Nephron (organoid): ENCODE measurements around the gene SETSIP.
"Not testable (repeated sequence)": the region's sequence is repeated elsewhere in the genome, so short reads cannot be mapped to it uniquely, and the experiment has no call there.

Experiments
- H3K27ac Mint-ChIP-seq, 3 experiments: 2 replicates each; pipeline ENCODE4 v1.8.0; 2020; ENCODE audit warnings: mixed read lengths in 3 of 3, mild to moderate bottlenecking in 2 of 3, moderate library complexity in 1 of 3
- H3K27me3 Mint-ChIP-seq: 2 replicates; pipeline ENCODE4 v1.8.0; 2021; ENCODE audit warnings: low read depth, mild to moderate bottlenecking, moderate library complexity, mixed read lengths
- H3K36me3 Mint-ChIP-seq: 2 replicates; pipeline ENCODE4 v1.8.0; 2020; ENCODE audit warnings: low read depth, mixed read lengths
- H3K4me1 Mint-ChIP-seq: 2 replicates; pipeline ENCODE4 v1.8.0; 2020; ENCODE audit warnings: mixed read lengths
- H3K4me3 Mint-ChIP-seq, 3 experiments: 2 replicates each; pipeline ENCODE4 v1.8.0; 2020; ENCODE audit warnings: mild to moderate bottlenecking in 3 of 3, mixed read lengths in 3 of 3, moderate library complexity in 2 of 3
- H3K9me3 Mint-ChIP-seq: 2 replicates; pipeline ENCODE4 v1.8.0; 2020; ENCODE audit warnings: mixed read lengths
- TF ChIP-seq, protein P1 (sequence below), 3 experiments: fragments of 200-600 bp; sonication (generic); IDR thresholded peaks; one replicate each; pipeline ENCODE4 v1.5.0; 2021; ENCODE audit warnings: antibody characterized with exemption in 3 of 3; ENCODE audit not compliant: unreplicated experiment in 3 of 3

The SETSIP gene

DNA sequence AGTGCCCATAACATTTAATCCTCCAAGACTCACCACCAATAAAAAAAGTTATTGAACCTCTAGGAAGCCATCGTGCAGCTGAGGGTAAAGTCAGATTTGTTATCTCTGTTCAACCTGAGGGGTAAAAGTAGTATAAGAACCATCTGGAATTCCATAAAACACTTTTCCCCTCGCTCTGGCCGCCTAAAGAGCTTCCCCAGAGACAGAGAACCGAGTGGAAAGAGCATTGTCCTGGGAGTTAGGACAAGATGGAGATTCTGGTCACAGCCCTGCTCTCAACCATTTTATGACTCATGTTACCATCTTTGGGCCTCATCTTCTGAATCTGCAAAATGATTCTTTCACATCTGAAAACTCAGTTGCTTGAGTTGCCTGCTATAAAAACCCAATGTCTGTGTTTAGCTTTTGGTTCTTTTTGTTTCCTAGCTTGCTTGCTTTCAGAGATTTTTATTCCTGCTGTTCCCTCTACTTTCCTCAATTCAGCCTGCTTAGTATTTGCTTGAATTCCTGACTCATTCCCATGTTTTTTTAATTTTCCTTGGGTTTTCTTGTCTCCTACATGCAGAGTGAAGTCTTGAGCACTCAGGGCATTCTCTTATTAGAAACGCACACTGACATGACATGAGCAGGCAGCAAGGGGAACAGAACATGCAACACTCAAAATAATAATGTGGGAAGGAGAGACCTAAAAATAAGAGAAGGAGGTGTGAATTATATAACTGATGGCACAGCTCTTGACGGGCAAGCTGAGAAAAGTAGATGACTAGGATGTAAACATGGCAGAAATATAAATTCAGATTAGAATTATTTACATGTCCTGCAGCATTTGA lies 43.7 kb downstream of the SETSIP start:
- Mint-ChIP-seq H3K27ac (no peak overlapping the region), H3K4me3 (peak overlapping the region; percentile 2 to 86 (median 37)), H3K36me3 (no peaks in the 10 kb centered on the region), H3K4me1 (peaks cover 5% of the 10 kb centered on the region), H3K9me3 (peaks cover 10% of the 10 kb centered on the region), H3K27me3 (peaks cover 23% of the 10 kb centered on the region)
- TF ChIP-seq, protein P1, sequence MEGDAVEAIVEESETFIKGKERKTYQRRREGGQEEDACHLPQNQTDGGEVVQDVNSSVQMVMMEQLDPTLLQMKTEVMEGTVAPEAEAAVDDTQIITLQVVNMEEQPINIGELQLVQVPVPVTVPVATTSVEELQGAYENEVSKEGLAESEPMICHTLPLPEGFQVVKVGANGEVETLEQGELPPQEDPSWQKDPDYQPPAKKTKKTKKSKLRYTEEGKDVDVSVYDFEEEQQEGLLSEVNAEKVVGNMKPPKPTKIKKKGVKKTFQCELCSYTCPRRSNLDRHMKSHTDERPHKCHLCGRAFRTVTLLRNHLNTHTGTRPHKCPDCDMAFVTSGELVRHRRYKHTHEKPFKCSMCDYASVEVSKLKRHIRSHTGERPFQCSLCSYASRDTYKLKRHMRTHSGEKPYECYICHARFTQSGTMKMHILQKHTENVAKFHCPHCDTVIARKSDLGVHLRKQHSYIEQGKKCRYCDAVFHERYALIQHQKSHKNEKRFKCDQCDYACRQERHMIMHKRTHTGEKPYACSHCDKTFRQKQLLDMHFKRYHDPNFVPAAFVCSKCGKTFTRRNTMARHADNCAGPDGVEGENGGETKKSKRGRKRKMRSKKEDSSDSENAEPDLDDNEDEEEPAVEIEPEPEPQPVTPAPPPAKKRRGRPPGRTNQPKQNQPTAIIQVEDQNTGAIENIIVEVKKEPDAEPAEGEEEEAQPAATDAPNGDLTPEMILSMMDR (IDR thresholded peaks at IDR 0.05; ENCODE audit: unreplicated experiment in 3 of 3), result no peak

DNA sequence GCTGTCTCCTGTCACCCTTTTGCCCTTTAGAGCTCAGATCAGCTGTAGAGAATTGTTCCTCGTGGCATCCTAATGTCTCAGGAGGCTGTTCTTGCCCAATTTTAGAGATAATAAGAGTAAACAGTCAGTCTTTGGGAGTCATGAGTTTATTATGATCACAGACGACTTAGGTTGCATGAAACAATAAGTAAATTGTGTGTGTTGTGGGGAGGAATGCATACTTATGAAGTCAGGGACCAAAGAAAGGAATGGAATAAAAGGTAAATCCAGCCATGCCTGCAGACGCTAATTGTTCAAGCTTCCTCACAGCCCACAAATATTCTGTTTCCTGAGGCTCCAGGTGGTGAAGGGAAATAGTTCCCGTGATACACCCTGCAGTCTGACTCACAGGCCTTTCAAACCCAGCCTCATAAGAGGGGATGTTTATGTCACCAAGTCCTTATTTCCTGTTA lies 44.5 kb downstream of the SETSIP start:
- Mint-ChIP-seq H3K9me3 (peaks cover 10% of the 10 kb centered on the region), H3K4me3 (peak overlapping the region; percentile 75 to 87 (median 86)), H3K4me1 (peaks cover 5% of the 10 kb centered on the region), H3K36me3 (no peaks in the 10 kb centered on the region), H3K27ac (peak overlapping the region in 2 of 3 experiments; percentile 37 to 42), H3K27me3 (peaks cover 23% of the 10 kb centered on the region)
- TF ChIP-seq, protein P1 (IDR thresholded peaks at IDR 0.05; ENCODE audit: unreplicated experiment in 3 of 3), result no peak

DNA sequence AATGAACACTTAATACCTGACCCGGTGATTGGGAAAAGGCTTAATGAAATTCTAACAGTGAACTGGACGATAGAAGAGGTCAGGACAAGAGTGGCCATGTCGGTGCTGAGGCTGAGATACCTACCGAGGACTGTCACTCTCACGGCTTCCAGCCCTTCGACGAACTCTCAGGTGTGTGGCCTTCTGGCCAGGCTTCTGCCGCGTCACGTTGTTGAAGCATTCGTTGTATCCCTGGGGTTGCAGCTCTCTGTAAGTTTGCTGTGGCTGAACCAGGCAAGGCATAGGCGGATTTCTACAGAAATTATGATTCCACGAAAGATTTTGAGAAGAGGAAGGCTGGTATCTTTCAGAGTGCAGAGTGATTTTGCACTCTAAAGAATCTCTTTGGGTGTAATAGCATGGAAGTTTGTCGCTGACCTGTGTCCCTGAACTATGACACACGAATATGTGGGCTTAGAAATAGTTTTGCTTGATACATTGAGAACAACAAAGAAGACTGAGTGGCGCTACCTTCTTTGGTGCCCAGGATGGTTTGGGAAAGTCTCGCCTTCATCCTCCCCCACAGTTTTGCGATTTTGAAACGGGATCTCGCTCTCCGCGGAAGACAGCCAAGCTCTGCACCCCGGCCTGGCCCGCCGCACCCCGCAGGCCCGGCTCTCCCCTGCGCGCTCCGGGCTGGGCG lies 45.8 kb downstream of the SETSIP start:
- H3K27me3 Mint-ChIP-seq, result peaks cover 23% of the 10 kb centered on the region
- H3K4me1 Mint-ChIP-seq, result peaks cover 5% of the 10 kb centered on the region
- H3K4me3 Mint-ChIP-seq, result peak overlapping the region; percentile 80 to 89 (median 82)
- TF ChIP-seq, protein P1 (IDR thresholded peaks at IDR 0.05; ENCODE audit: unreplicated experiment in 3 of 3), result no peak
- H3K36me3 Mint-ChIP-seq, result peaks cover under 1% of the 10 kb centered on the region
- H3K9me3 Mint-ChIP-seq, result peaks cover 12% of the 10 kb centered on the region
- H3K27ac Mint-ChIP-seq, result peak overlapping the region in 1 of 3 experiments; percentile 37

DNA sequence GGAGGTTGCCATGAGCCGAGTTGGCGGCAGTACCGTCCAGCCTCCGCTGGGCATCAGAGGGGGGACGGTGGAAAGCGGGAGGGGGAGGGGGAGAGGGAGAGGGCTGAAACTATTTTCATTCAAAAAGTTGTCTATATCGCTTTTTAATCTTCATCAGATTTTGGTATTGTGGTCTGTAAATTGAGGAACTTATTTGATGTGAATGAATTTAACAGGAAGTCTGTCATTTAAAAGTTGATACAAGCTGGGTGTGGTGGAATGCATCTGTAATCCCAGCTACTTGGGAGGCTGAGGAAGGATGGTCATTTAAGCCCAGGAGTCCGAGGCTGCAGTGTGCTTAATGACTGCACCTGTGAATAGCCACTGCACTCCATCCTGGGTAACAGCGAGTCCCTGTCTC lies 48.4 kb downstream of the SETSIP start:
- Mint-ChIP-seq H3K9me3 (peaks cover 24% of the 10 kb centered on the region), H3K36me3 (peaks cover 4% of the 10 kb centered on the region), H3K27me3 (peaks cover 20% of the 10 kb centered on the region), H3K4me1 (peaks cover 5% of the 10 kb centered on the region), H3K27ac (no peak overlapping the region), H3K4me3 (no peak overlapping the region)
- TF ChIP-seq, protein P1 (IDR thresholded peaks at IDR 0.05; ENCODE audit: unreplicated experiment in 3 of 3), result no peak

DNA sequence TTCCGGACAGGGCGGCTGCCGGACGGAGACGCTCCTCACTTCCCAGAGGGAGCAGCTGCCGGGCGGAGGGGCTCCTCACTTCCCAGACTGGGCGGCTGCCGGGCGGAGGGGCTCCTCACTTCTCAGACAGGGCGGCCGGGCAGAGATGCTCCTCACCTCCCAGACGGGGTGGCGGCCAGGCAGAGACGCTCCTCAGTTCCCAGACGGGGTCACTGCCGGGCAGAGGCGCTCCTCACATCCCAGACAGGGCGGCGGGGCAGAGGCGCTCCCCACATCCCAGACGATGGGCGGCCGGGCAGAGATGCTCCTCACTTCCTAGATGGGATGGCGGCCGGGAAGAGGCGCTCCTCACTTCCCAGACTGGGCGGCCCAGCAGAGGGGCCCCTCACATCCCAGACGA lies 49.2 kb downstream of the SETSIP start:
- H3K36me3 Mint-ChIP-seq, H3K27ac Mint-ChIP-seq, H3K4me1 Mint-ChIP-seq, H3K4me3 Mint-ChIP-seq: not testable (repeated sequence)
- Mint-ChIP-seq H3K27me3 (peaks cover 20% of the 10 kb centered on the region), H3K9me3 (peaks cover 30% of the 10 kb centered on the region)
